ENCODE data around the gene SNRPA.

DNA sequence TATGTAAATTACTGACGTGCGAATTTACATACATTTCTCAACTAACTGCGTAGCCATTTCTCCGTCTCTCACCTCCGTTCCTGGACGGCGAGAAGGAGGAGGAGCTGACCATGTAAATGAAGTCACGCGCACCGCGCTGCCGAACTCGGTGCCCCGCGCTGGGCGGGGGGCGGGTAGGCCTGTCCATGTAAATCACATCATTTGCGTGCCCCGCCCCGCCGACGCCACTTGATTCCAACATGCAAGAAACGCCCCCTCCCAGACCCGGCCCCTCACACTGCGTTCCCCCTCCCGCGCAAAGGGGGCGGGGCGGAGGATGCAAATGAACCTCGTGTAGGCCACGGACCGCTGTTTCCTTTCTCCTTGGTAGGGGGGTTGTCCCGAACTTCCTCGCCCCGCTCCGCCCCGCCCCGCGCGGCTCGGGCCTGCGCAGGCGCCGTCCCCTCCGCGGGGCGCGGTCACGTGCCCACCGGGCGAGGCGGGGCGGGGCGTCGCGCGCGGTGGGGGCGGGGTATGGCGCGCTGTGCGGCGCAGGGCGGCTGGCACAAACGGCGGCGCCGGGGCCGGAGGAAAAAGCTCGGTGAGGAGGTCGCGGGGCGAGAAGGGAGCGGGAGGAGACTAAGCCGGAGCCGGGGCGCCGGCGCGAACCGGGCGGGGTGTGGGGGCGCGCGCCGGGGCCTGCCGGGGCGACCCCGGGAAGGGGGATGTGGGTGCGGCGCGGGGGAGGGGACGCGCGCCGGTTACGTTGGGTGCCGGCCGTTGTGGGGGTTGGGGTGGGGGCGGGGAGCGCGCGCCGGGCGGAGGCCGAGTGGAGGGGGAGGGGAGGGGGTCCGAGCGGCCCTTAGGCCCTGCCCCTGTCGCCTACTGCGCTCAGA, 47.9 kb downstream of the SNRPA start, which contains the start of gene EGLN2:
- TF ChIP-seq CTCF (IDR thresholded peaks at IDR 0.05): no peak
- peak; percentile 43 to 50 for TF ChIP-seq POLR2A (IDR thresholded peaks at IDR 0.05)

Measured in adrenal gland (tissue), 5 donors.